GM12878 (cell line): ENCODE measurements around the gene COL2A1. TPM values are rescaled to one million over a fixed set of nuclear protein-coding genes. Genes with fewer than 3 reads are reported as not detected.

Source experiments
- ATAC-seq: fragments of 200-7000 bp; cut with Tn5 transposase; 3 replicates; pipeline ENCODE4 v1.9.1; 2020; ENCODE audit warnings: mild to moderate bottlenecking, moderate library complexity
- BruUV-seq: library from RNA; stranded (reverse); fragments of 400-500 nt; replicated peaks from 2 replicates; lab custom pipeline; 2021; lab: Mats Ljungman, UMichigan
- CTCF ChIA-PET: fragments of 300-600 bp; sonication (Branson Sonifier 250); formaldehyde crosslinking; extraction: SDS; loops from one replicate; lab custom pipeline; 2021; ENCODE audit warnings: inconsistent platforms; lab: Yijun Ruan, JAX
- POLR2A ChIA-PET: fragments of 350-600 bp; formaldehyde crosslinking; extraction: SDS; loops from one replicate; lab custom pipeline; 2021; ENCODE audit warnings: inconsistent platforms; lab: Charles Lee
- RAD21 ChIA-PET: fragments of 300-600 bp; sonication (Branson Sonifier 250); formaldehyde crosslinking; loops from one replicate; lab custom pipeline; 2023; ENCODE audit warnings: antibody characterized with exemption; ENCODE audit not compliant: unreplicated experiment; lab: Charles Lee
- SMC1A ChIA-PET: fragments of 300-600 bp; sonication (Branson Sonifier 250); formaldehyde crosslinking; loops from one replicate; lab custom pipeline; 2023; ENCODE audit not compliant: unreplicated experiment, uncharacterized antibody; lab: Charles Lee
- DNase-seq: peaks from one replicate; pipeline ENCODE4 v3.0.0-alpha.2; 2011; ENCODE audit warnings: low read depth, low spot score
- FAIRE-seq: peaks from 3 replicates; lab custom pipeline; 2011; peaks lifted over from hg19 to GRCh38; lab: Jason Lieb, UNC
- H2AFZ ChIP-seq: 2 replicates; pipeline ENCODE4 v1.6.0; 2011; ENCODE audit warnings: low read depth, low read length, control low read depth; ENCODE audit not compliant: control insufficient read depth
- H3K27ac ChIP-seq: 2 replicates; pipeline ENCODE4 v1.5.1; 2011; ENCODE audit warnings: control low read depth; ENCODE audit not compliant: control insufficient read depth, insufficient read depth
- H3K27me3 ChIP-seq, 2 experiments: replicated peaks in 1 of 2; 2 replicates each; pipeline versions ENCODE4 v1.6.0 to v1.6.1; 2011; ENCODE audit warnings: low read length in 1 of 2; ENCODE audit not compliant: control insufficient read depth in 2 of 2, insufficient read depth in 2 of 2
- H3K36me3 ChIP-seq, 2 experiments: 2 replicates each; pipeline ENCODE4 v1.5.1; 2011; ENCODE audit warnings: low read length in 1 of 2; ENCODE audit not compliant: control insufficient read depth in 2 of 2, insufficient read depth in 2 of 2
- H3K4me1 ChIP-seq: 2 replicates; pipeline ENCODE4 v1.6.1; 2011; ENCODE audit warnings: mild to moderate bottlenecking, low read length, moderate library complexity, mixed read lengths; ENCODE audit not compliant: control insufficient read depth, insufficient read depth
- H3K4me2 ChIP-seq: 2 replicates; pipeline ENCODE4 v1.6.0; 2011; ENCODE audit warnings: control low read depth; ENCODE audit not compliant: control insufficient read depth, insufficient read depth
- H3K4me3 ChIP-seq: fragments of 200-600 bp; sonication (generic); 2 replicates; pipeline ENCODE4 v1.5.1; 2016
- H3K79me2 ChIP-seq: 2 replicates; pipeline ENCODE4 v1.6.0; 2011; ENCODE audit warnings: low read length; ENCODE audit not compliant: control insufficient read depth, insufficient read depth
- H3K9ac ChIP-seq: 2 replicates; pipeline ENCODE4 v1.8.0; 2011; ENCODE audit warnings: low read length, control low read depth, mixed read lengths; ENCODE audit not compliant: control insufficient read depth, insufficient read depth
- H3K9me3 ChIP-seq: replicated peaks from 3 replicates; pipeline ENCODE4 v1.5.1; 2011; ENCODE audit warnings: mild to moderate bottlenecking, low read length; ENCODE audit not compliant: control insufficient read depth, insufficient read depth
- H4K20me1 ChIP-seq: 2 replicates; pipeline ENCODE4 v1.6.0; 2011; ENCODE audit not compliant: control insufficient read depth, insufficient read depth
- BCL11A ChIP-seq: IDR thresholded peaks from 2 replicates; pipeline ENCODE4 v1.6.1; 2011; ENCODE audit warnings: low read depth, low read length
- FOS ChIP-seq: IDR thresholded peaks from 3 replicates; pipeline ENCODE4 v1.6.1; 2011; ENCODE audit warnings: borderline replicate concordance; ENCODE audit not compliant: insufficient read length; ENCODE audit errors: extremely low read depth
- NR2F1 ChIP-seq: fragments of 450-650 bp; conservative IDR thresholded peaks from 2 replicates; pipeline ENCODE4 v1.6.1; 2017; ENCODE audit warnings: mild to moderate bottlenecking
- TARDBP ChIP-seq: IDR thresholded peaks from 2 replicates; pipeline ENCODE4 v1.6.1; 2016; ENCODE audit warnings: borderline replicate concordance
- TBL1XR1 ChIP-seq: IDR thresholded peaks from 2 replicates; pipeline ENCODE4 v1.6.1; 2012; ENCODE audit warnings: low read depth, low read length, improper control_type of control experiment
- YY1 ChIP-seq: IDR thresholded peaks from 2 replicates; pipeline ENCODE4 v1.6.1; 2011; ENCODE audit warnings: low read depth, mild to moderate bottlenecking, low read length
- ZNF687 ChIP-seq: fragments of 450-650 bp; IDR thresholded peaks from 2 replicates; pipeline ENCODE4 v1.6.1; 2017; ENCODE audit warnings: mild to moderate bottlenecking, moderate library complexity
- WGBS: methylation state at CpG from one replicate; pipeline ENCODE4 v1.1.6; 2016; ENCODE audit warnings: low lambda C conversion rate; ENCODE audit not compliant: insufficient replicate concordance, insufficient coverage; ENCODE audit errors: missing lambda C conversion rate; 5-methylcytosine and 5-hydroxymethylcytosine counted together
- in situ Hi-C: fragments of 300-500 bp; cut with MboI; formaldehyde crosslinking; loops from 9 replicates; pipeline ENCODE4 v1.14.3; 2018; ENCODE audit warnings: mixed read lengths
- intact Hi-C: fragments of 100-400 bp; cut with micrococcal nuclease; formaldehyde crosslinking; loops from one replicate; pipeline ENCODE4 v1.14.2; 2022; ENCODE audit not compliant: unreplicated experiment
- polyA plus RNA-seq, 11 experiments: library from polyadenylated mRNA; depleted of rRNA in 4 of 11; unstranded in 6 of 11; stranded (reverse) in 5 of 11; fragments of >200 nt; fragmentation: Nextera tagmentation in 4 of 11; fragmentation: Illumina TruSeq in 1 of 11; extraction: Ambion mirVana in 4 of 11; extraction: Trizol in 1 of 11; gene quantifications; 1 replicate in 1 of 11; 2 replicates in 10 of 11; pipeline versions ENCODE4 v1.2.1 to v1.2.3, GENCODE V29; 2011 to 2016; ENCODE audit warnings: inconsistent platforms in 2 of 11, missing spikeins in 2 of 11, low read depth in 1 of 11
- total RNA-seq, 4 experiments: library from RNA; depleted of rRNA in 3 of 4; stranded (reverse); fragments of >200 nt in 3 of 4; fragmentation: Illumina TruSeq in 1 of 4; extraction: Trizol in 1 of 4; gene quantifications; 2 replicates each; pipeline versions ENCODE4 v1.2.1 to v1.2.3, GENCODE V29; 2013 to 2021

COL2A1 gene
- total and polyA plus RNA-seq, 10 of the 15 experiments (the other 5 are each of a cell fraction or from before 2014, with no cell fraction given), result 0.06 to 0.67 (median 0.19) TPM; not detected in 1

DNA sequence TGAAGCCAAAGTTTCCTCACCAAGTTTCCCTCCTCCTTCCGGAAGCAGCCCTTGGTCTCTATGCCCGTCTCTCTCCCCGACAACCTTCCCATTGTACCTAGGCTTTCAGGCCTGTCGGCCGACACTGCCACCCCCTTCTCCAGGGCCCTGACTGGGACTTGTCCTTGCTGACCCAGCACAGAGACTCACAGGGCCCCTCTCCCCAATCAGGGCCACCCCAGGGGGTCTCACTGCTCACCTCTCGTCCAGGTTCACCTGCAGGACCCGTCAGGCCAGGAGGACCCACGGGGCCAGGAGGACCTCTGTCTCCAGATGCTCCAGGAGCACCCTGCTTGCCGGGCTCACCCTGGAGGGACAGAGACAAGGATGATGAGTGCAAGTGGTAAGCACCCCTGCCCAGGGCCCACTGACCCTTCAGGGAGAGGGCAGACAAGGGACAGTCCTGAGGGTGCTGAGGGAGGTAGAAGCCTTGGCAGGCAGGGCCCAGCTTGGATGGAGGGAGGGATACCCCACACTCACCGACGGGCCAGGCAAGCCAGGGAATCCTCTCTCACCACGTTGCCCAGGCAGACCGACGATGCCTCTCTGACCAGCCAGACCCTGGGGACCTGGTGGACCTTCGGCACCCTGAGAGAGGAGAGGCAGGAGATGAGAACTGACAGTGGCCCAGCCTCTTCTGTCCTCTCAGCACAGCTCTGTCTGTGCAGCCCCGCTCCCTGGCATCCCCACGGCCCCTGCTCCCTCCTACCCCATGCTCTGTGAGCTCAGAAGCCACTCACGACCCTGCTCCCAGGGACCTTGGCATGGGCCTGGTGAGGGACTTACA lies 26.3 kb downstream of the COL2A1 start:
- Histone ChIP-seq H3K4me2 (no peak overlapping the region), H3K4me1 (no peaks in the 10 kb centered on the region), H3K27me3 (no peaks in the 10 kb centered on the region; a peak in 2 of 4 replicates), H3K4me3 (no peak overlapping the region), H3K9me3 (no peaks in the 10 kb centered on the region), H2AFZ (no peak overlapping the region), H3K36me3 (no peaks in the 10 kb centered on the region), H3K27ac (no peak overlapping the region), H3K9ac (no peak overlapping the region), H3K79me2 (no peaks in the 10 kb centered on the region), H4K20me1 (no peaks in the 10 kb centered on the region; the same call in 1 of the 2 replicates)
- ChIA-PET SMC1A (no interaction called here), CTCF (interaction anchor here (1.2 to 1.3 kb wide), 2 partner anchors 28 to 212 kb away, joined by 3 read pairs; no protein-coding TSS in a partner anchor), POLR2A (no interaction called here), RAD21 (no interaction called here)
- 29% methylated on average over 18 of the region's 18 CpGs for WGBS
- intact Hi-C loops (no loop called here), in situ Hi-C loops (no loop called here)
- no peak for TF ChIP-seq FOS
- ATAC-seq (no peak), FAIRE-seq (no peak), DNase-seq (no peak)
- no TSS peak for BruUV-seq

GRCh38 chr12:47977046-47977771 lies 27.1 kb downstream of the COL2A1 start:
- H4K20me1 ChIP-seq, result no peaks in the 10 kb centered on the region; the same call in 1 of the 2 replicates
- CTCF ChIA-PET, result interaction anchor here (1.2 kb wide), 1 partner anchor 12 kb away, joined by 4 read pairs; no protein-coding TSS in a partner anchor
- POLR2A ChIA-PET, result no interaction called here

More at GRCh38 chr12:47977046-47977771, 27.1 kb downstream of the COL2A1 start:
- Histone ChIP-seq H3K79me2 (no peaks in the 10 kb centered on the region), H3K4me2 (no peak overlapping the region), H2AFZ (no peak overlapping the region), H3K4me3 (no peak overlapping the region), H3K4me1 (no peaks in the 10 kb centered on the region), H3K36me3 (no peaks in the 10 kb centered on the region), H3K27me3 (no peaks in the 10 kb centered on the region; a peak in 2 of 4 replicates), H3K27ac (no peak overlapping the region), H3K9ac (no peak overlapping the region), H3K9me3 (no peaks in the 10 kb centered on the region)
- TF ChIP-seq BCL11A (no peak), NR2F1 (no peak), ZNF687 (no peak), TBL1XR1 (no peak), TARDBP (no peak), YY1 (no peak)
- RAD21 ChIA-PET, result no interaction called here
- 47% methylated on average over 12 of the region's 12 CpGs for WGBS
- FAIRE-seq, result no peak
- BruUV-seq, result no TSS peak
- in situ Hi-C loops (no loop called here), intact Hi-C loops (no loop called here)
- SMC1A ChIA-PET, result no interaction called here
- ATAC-seq, result no peak
- DNase-seq, result no peak
